HEK293 (cell line): Measurements from ENCODE around the gene RPS23.

Experiments used
- GFI1B ChIP-seq: fragments of 450-650 bp; formaldehyde crosslinking; IDR thresholded peaks from 2 replicates; pipeline ENCODE4 v1.5.1; 2016; ENCODE audit warnings: missing biosample characterization, missing genetic modification characterization
- HOXD13 ChIP-seq: sonication (generic); formaldehyde crosslinking; IDR thresholded peaks from 2 replicates; pipeline ENCODE4 v1.8.0; 2022; ENCODE audit warnings: missing genetic modification reagents, borderline replicate concordance
- SETDB1 ChIP-seq: IDR thresholded peaks from one replicate; pipeline ENCODE4 v1.6.1; 2017; ENCODE audit warnings: mild to moderate bottlenecking, low read length, moderate library complexity, mixed read lengths; ENCODE audit not compliant: insufficient read length
- TRIM28 ChIP-seq: IDR thresholded peaks from 2 replicates; pipeline ENCODE4 v1.6.1; 2011; ENCODE audit warnings: low read length, control low read depth, borderline replicate concordance
- ZBTB21 ChIP-seq: fragments of 450-650 bp; formaldehyde crosslinking; IDR thresholded peaks from 2 replicates; pipeline ENCODE4 v1.5.1; 2017; ENCODE audit warnings: missing biosample characterization, missing genetic modification characterization
- ZBTB48 ChIP-seq: fragments of 450-650 bp; formaldehyde crosslinking; IDR thresholded peaks from 2 replicates; pipeline ENCODE4 v1.5.1; 2016; ENCODE audit warnings: missing biosample characterization, missing genetic modification characterization
- ZFHX2 ChIP-seq: fragments of 450-650 bp; formaldehyde crosslinking; conservative IDR thresholded peaks from 2 replicates; pipeline ENCODE4 v1.5.1; 2016; ENCODE audit warnings: missing biosample characterization, missing genetic modification characterization
- ZNF10 ChIP-seq: fragments of 450-650 bp; formaldehyde crosslinking; IDR thresholded peaks from 2 replicates; pipeline ENCODE4 v1.5.1; 2017; ENCODE audit warnings: missing biosample characterization, missing genetic modification characterization
- ZNF174 ChIP-seq: fragments of 450-650 bp; formaldehyde crosslinking; IDR thresholded peaks from 2 replicates; pipeline ENCODE4 v1.5.0; 2017; ENCODE audit warnings: missing biosample characterization, mild to moderate bottlenecking, missing genetic modification characterization
- ZNF175 ChIP-seq: fragments of 450-650 bp; formaldehyde crosslinking; IDR thresholded peaks from 2 replicates; pipeline ENCODE4 v1.5.1; 2016; ENCODE audit warnings: missing biosample characterization, missing genetic modification characterization
- ZNF184 ChIP-seq: fragments of 450-650 bp; IDR thresholded peaks from 2 replicates; pipeline ENCODE4 v1.5.1; 2018; ENCODE audit warnings: missing biosample characterization, mild to moderate bottlenecking, missing genetic modification characterization
- ZNF2 ChIP-seq: fragments of 450-650 bp; formaldehyde crosslinking; IDR thresholded peaks from 2 replicates; pipeline ENCODE4 v1.5.1; 2016; ENCODE audit warnings: missing biosample characterization, missing genetic modification characterization
- ZNF202 ChIP-seq: fragments of 450-650 bp; formaldehyde crosslinking; IDR thresholded peaks from 2 replicates; pipeline ENCODE4 v1.5.1; 2016; ENCODE audit warnings: missing biosample characterization, missing genetic modification characterization, borderline replicate concordance
- ZNF24 ChIP-seq: fragments of 450-650 bp; formaldehyde crosslinking; IDR thresholded peaks from 2 replicates; pipeline ENCODE4 v1.5.1; 2016; ENCODE audit warnings: missing biosample characterization, missing genetic modification characterization
- ZNF302 ChIP-seq: fragments of 450-650 bp; formaldehyde crosslinking; IDR thresholded peaks from 2 replicates; pipeline ENCODE4 v1.5.1; 2016; ENCODE audit warnings: missing biosample characterization, missing genetic modification characterization, low read depth
- ZNF549 ChIP-seq: fragments of 450-650 bp; IDR thresholded peaks from 2 replicates; pipeline ENCODE4 v1.5.1; 2018; ENCODE audit warnings: missing biosample characterization, missing genetic modification characterization, mild to moderate bottlenecking, inconsistent platforms, moderate library complexity
- ZNF561 ChIP-seq: fragments of 450-650 bp; IDR thresholded peaks from 2 replicates; pipeline ENCODE4 v1.5.1; 2018; ENCODE audit warnings: missing biosample characterization, missing genetic modification characterization, borderline replicate concordance
- ZNF571 ChIP-seq: fragments of 450-650 bp; formaldehyde crosslinking; IDR thresholded peaks from 2 replicates; pipeline ENCODE4 v1.5.0; 2017; ENCODE audit warnings: missing biosample characterization, missing genetic modification characterization
- ZNF629 ChIP-seq: fragments of 450-650 bp; formaldehyde crosslinking; IDR thresholded peaks from 2 replicates; pipeline ENCODE4 v1.5.1; 2017; ENCODE audit warnings: missing biosample characterization, missing genetic modification characterization
- ZNF664 ChIP-seq: fragments of 450-650 bp; formaldehyde crosslinking; IDR thresholded peaks from 2 replicates; pipeline ENCODE4 v1.5.1; 2016; ENCODE audit warnings: missing biosample characterization, missing genetic modification characterization
- ZNF707 ChIP-seq: fragments of 450-650 bp; formaldehyde crosslinking; IDR thresholded peaks from 2 replicates; pipeline ENCODE4 v1.5.1; 2016; ENCODE audit warnings: missing biosample characterization, missing genetic modification characterization
- ZNF843 ChIP-seq: fragments of 450-650 bp; formaldehyde crosslinking; IDR thresholded peaks from 2 replicates; pipeline ENCODE4 v1.5.1; 2016; ENCODE audit warnings: missing biosample characterization, missing genetic modification characterization
- ZSCAN16 ChIP-seq: fragments of 450-650 bp; formaldehyde crosslinking; IDR thresholded peaks from 2 replicates; pipeline ENCODE4 v1.5.1; 2016; ENCODE audit warnings: missing biosample characterization, missing genetic modification characterization
- TF ChIP-seq, protein P1 (sequence below): fragments of 450-650 bp; formaldehyde crosslinking; IDR thresholded peaks from 2 replicates; pipeline ENCODE4 v1.5.1; 2016; ENCODE audit warnings: missing biosample characterization, missing genetic modification characterization
- TF ChIP-seq, protein P2 (sequence below): fragments of 450-650 bp; formaldehyde crosslinking; IDR thresholded peaks from 2 replicates; pipeline ENCODE4 v1.5.1; 2016; ENCODE audit warnings: missing biosample characterization, missing genetic modification characterization, borderline replicate concordance
- TF ChIP-seq, protein P3 (sequence below): sonication (generic); formaldehyde crosslinking; IDR thresholded peaks from 2 replicates; pipeline ENCODE4 v1.8.1; 2022; ENCODE audit warnings: mild to moderate bottlenecking, moderate library complexity, missing genetic modification reagents
- TF ChIP-seq, protein P4 (sequence below): fragments of 450-650 bp; formaldehyde crosslinking; IDR thresholded peaks from 2 replicates; pipeline ENCODE4 v1.5.1; 2016; ENCODE audit warnings: missing biosample characterization, missing genetic modification characterization
- TF ChIP-seq, protein P5 (sequence below): fragments of 450-650 bp; formaldehyde crosslinking; IDR thresholded peaks from 2 replicates; pipeline ENCODE4 v1.5.1; 2016; ENCODE audit warnings: missing biosample characterization, missing genetic modification characterization
- TF ChIP-seq, protein P6 (sequence below): fragments of 450-650 bp; formaldehyde crosslinking; IDR thresholded peaks from 2 replicates; pipeline ENCODE4; 2016; ENCODE audit warnings: missing biosample characterization, missing genetic modification characterization
- TF ChIP-seq, protein P7 (sequence below): fragments of 450-650 bp; formaldehyde crosslinking; IDR thresholded peaks from 2 replicates; pipeline ENCODE4 v1.5.1; 2016; ENCODE audit warnings: missing biosample characterization, missing genetic modification characterization

Gene RPS23

DNA sequence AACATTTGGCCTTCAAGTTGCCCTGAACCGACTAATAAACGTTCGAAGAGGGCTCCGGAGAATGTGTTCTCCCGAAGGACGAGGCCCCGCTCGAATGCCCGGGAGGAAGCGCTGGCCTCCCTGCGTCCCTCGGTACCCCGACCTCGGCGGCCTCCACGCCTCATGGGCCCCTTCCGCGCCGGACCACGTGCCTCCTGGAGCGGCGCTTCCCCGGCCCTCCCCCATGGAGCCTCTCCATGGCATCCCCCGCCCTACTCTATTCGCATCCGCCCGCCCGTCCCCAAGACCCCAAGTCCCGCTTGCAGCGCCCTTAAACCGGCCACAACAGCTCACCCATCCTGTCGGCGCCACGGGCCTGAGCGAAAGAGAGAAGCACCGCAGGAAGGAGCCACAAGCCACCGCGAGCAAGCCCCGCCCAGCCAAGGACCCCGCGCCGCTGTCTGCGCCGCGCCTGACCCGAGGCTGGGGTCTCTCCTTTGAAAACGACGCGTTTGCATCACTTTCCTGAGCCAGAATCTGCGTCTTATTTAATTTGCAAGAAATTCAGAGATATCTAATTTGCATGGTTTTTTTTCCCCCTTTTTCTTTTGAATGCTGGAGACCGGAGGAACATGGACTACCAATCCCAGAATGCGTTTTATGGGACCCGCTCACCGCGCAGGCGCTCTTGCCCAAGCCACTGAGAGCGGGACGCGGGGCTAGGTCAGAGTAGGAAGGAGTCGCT lies at the start of gene RPS23 (continued):
- TF ChIP-seq, protein P1, sequence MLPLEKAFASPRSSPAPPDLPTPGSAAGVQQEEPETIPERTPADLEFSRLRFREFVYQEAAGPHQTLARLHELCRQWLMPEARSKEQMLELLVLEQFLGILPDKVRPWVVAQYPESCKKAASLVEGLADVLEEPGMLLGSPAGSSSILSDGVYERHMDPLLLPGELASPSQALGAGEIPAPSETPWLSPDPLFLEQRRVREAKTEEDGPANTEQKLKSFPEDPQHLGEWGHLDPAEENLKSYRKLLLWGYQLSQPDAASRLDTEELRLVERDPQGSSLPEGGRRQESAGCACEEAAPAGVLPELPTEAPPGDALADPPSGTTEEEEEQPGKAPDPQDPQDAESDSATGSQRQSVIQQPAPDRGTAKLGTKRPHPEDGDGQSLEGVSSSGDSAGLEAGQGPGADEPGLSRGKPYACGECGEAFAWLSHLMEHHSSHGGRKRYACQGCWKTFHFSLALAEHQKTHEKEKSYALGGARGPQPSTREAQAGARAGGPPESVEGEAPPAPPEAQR: no peak
- TF ChIP-seq ZNF549 (tag by site-specific recombination): no peak
- TF ChIP-seq ZNF2 (tag by site-specific recombination): no peak
- TF ChIP-seq, protein P2, sequence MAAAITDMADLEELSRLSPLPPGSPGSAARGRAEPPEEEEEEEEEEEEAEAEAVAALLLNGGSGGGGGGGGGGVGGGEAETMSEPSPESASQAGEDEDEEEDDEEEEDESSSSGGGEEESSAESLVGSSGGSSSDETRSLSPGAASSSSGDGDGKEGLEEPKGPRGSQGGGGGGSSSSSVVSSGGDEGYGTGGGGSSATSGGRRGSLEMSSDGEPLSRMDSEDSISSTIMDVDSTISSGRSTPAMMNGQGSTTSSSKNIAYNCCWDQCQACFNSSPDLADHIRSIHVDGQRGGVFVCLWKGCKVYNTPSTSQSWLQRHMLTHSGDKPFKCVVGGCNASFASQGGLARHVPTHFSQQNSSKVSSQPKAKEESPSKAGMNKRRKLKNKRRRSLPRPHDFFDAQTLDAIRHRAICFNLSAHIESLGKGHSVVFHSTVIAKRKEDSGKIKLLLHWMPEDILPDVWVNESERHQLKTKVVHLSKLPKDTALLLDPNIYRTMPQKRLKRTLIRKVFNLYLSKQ (tag by site-specific recombination): no peak
- TF ChIP-seq ZNF184 (tag by site-specific recombination): no peak
- TF ChIP-seq ZNF202 (tag by site-specific recombination): no peak
- no peak for TF ChIP-seq ZNF10 (tag by site-specific recombination)
- no peak for TF ChIP-seq ZNF707
- no peak for TF ChIP-seq ZNF843 (tag by site-specific recombination)
- TF ChIP-seq, protein P3, sequence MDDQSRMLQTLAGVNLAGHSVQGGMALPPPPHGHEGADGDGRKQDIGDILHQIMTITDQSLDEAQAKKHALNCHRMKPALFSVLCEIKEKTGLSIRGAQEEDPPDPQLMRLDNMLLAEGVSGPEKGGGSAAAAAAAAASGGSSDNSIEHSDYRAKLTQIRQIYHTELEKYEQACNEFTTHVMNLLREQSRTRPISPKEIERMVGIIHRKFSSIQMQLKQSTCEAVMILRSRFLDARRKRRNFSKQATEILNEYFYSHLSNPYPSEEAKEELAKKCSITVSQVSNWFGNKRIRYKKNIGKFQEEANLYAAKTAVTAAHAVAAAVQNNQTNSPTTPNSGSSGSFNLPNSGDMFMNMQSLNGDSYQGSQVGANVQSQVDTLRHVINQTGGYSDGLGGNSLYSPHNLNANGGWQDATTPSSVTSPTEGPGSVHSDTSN (CRISPR knock-in tag): peak; percentile 50; the same call in 1 of the 2 replicates
- no peak for TF ChIP-seq ZNF664 (tag by site-specific recombination)
- peak; percentile 53 for TF ChIP-seq ZNF629
- peak; percentile 69; the same call in 1 of the 2 replicates for TF ChIP-seq ZNF24 (tag by site-specific recombination)
- no peak for TF ChIP-seq ZNF302 (tag by site-specific recombination)
- TF ChIP-seq, protein P4, sequence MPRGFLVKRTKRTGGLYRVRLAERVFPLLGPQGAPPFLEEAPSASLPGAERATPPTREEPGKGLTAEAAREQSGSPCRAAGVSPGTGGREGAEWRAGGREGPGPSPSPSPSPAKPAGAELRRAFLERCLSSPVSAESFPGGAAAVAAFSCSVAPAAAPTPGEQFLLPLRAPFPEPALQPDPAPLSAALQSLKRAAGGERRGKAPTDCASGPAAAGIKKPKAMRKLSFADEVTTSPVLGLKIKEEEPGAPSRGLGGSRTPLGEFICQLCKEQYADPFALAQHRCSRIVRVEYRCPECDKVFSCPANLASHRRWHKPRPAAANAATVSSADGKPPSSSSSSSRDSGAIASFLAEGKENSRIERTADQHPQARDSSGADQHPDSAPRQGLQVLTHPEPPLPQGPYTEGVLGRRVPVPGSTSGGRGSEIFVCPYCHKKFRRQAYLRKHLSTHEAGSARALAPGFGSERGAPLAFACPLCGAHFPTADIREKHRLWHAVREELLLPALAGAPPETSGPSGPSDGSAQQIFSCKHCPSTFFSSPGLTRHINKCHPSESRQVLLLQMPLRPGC (tag by site-specific recombination): no peak
- no peak for TF ChIP-seq ZBTB21 (tag by site-specific recombination)
- TF ChIP-seq ZNF561: no peak
- TF ChIP-seq ZSCAN16 (tag by site-specific recombination): no peak
- TF ChIP-seq, protein P5, sequence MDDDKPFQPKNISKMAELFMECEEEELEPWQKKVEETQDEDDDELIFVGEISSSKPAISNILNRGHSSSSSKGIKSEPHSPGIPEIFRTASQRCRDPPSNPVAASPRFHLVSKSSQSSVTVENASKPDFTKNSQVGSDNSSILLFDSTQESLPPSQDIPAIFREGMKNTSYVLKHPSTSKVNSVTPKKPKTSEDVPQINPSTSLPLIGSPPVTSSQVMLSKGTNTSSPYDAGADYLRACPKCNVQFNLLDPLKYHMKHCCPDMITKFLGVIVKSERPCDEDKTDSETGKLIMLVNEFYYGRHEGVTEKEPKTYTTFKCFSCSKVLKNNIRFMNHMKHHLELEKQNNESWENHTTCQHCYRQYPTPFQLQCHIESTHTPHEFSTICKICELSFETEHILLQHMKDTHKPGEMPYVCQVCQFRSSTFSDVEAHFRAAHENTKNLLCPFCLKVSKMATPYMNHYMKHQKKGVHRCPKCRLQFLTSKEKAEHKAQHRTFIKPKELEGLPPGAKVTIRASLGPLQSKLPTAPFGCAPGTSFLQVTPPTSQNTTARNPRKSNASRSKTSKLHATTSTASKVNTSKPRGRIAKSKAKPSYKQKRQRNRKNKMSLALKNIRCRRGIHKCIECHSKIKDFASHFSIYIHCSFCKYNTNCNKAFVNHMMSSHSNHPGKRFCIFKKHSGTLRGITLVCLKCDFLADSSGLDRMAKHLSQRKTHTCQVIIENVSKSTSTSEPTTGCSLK (tag by site-specific recombination): no peak
- no peak for TF ChIP-seq ZNF175 (tag by site-specific recombination)
- TF ChIP-seq ZNF571: no peak
- TF ChIP-seq, protein P6, sequence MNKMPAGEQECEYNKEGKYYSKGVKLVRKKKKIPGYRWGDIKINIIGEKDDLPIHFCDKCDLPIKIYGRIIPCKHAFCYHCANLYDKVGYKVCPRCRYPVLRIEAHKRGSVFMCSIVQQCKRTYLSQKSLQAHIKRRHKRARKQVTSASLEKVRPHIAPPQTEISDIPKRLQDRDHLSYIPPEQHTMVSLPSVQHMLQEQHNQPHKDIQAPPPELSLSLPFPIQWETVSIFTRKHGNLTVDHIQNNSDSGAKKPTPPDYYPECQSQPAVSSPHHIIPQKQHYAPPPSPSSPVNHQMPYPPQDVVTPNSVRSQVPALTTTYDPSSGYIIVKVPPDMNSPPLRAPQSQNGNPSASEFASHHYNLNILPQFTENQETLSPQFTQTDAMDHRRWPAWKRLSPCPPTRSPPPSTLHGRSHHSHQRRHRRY (tag by site-specific recombination): no peak
- TF ChIP-seq ZBTB48: no peak
- TF ChIP-seq, protein P7, sequence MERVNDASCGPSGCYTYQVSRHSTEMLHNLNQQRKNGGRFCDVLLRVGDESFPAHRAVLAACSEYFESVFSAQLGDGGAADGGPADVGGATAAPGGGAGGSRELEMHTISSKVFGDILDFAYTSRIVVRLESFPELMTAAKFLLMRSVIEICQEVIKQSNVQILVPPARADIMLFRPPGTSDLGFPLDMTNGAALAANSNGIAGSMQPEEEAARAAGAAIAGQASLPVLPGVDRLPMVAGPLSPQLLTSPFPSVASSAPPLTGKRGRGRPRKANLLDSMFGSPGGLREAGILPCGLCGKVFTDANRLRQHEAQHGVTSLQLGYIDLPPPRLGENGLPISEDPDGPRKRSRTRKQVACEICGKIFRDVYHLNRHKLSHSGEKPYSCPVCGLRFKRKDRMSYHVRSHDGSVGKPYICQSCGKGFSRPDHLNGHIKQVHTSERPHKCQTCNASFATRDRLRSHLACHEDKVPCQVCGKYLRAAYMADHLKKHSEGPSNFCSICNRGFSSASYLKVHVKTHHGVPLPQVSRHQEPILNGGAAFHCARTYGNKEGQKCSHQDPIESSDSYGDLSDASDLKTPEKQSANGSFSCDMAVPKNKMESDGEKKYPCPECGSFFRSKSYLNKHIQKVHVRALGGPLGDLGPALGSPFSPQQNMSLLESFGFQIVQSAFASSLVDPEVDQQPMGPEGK: no peak
- no peak for TF ChIP-seq ZNF174 (tag by site-specific recombination)
- no peak for TF ChIP-seq HOXD13 (CRISPR knock-in tag)
- TF ChIP-seq GFI1B (tag by site-specific recombination): no peak
- TF ChIP-seq SETDB1: no peak
- no peak for TF ChIP-seq ZFHX2 (tag by site-specific recombination)
- TF ChIP-seq TRIM28: no peak
